Panc1 (cell line): Measurements from ENCODE around the gene TEX35. TPM values are rescaled to one million over a fixed set of nuclear protein-coding genes. Genes with fewer than 3 reads are reported as not detected.

Experiments used
- ATAC-seq: fragments of 200-7000 bp; cut with Tn5 transposase; 2 replicates; pipeline ENCODE4 v1.9.1; 2020; ENCODE audit warnings: mild to moderate bottlenecking, moderate library complexity
- BruUV-seq: library from RNA; stranded (reverse); fragments of 400-500 nt; replicated peaks from 2 replicates; lab custom pipeline; 2021; lab: Mats Ljungman, UMichigan
- CTCF ChIA-PET: fragments of 300-600 bp; sonication (Branson Sonifier 250); formaldehyde crosslinking; loops from one replicate; lab custom pipeline; 2022; ENCODE audit warnings: antibody characterized with exemption; lab: Charles Lee
- POLR2A ChIA-PET: fragments of 300-600 bp; sonication (Branson Sonifier 250); formaldehyde crosslinking; loops from one replicate; lab custom pipeline; 2022; ENCODE audit warnings: antibody characterized with exemption; lab: Charles Lee
- DNase-seq: peaks from one replicate; pipeline ENCODE4 v3.0.0-alpha.2; 2010; ENCODE audit warnings: low read depth, low spot score
- H3K27ac ChIP-seq: 2 replicates; pipeline ENCODE4 v1.5.1; 2011; ENCODE audit warnings: mild to moderate bottlenecking, low read length, inconsistent platforms
- H3K27me3 ChIP-seq: fragments of 200-500 bp; sonication (Bioruptor generic); 2 replicates; pipeline ENCODE4 v1.6.0; 2014; ENCODE audit warnings: low read length, inconsistent platforms; ENCODE audit not compliant: control insufficient read depth, insufficient read depth
- H3K36me3 ChIP-seq: fragments of 200-500 bp; sonication (Bioruptor generic); 2 replicates; pipeline ENCODE4 v1.5.1; 2014; ENCODE audit warnings: inconsistent platforms, mild to moderate bottlenecking, low read length, moderate library complexity; ENCODE audit not compliant: control insufficient read depth, insufficient read depth
- H3K4me1 ChIP-seq: 2 replicates; pipeline ENCODE4 v1.5.1; 2011; ENCODE audit warnings: inconsistent platforms, mild to moderate bottlenecking, low read length, moderate library complexity; ENCODE audit not compliant: control insufficient read depth, insufficient read depth
- H3K4me3 ChIP-seq, 2 experiments: 2 replicates each; pipeline ENCODE4 v1.5.1; 2011 to 2012; ENCODE audit warnings: low read depth in 2 of 2, low read length in 2 of 2, mild to moderate bottlenecking in 2 of 2, inconsistent platforms in 1 of 2, moderate library complexity in 1 of 2
- H3K9me3 ChIP-seq: fragments of 200-500 bp; sonication (Bioruptor generic); 2 replicates; pipeline ENCODE4 v1.5.1; 2014; ENCODE audit warnings: low read depth, mild to moderate bottlenecking, inconsistent platforms, low read length, moderate library complexity; ENCODE audit not compliant: control insufficient read depth, insufficient read depth
- CTCF ChIP-seq: fragments of 450-650 bp; IDR thresholded peaks from 2 replicates; pipeline ENCODE4 v1.5.1; 2017; ENCODE audit warnings: mild to moderate bottlenecking
- POLR2AphosphoS5 ChIP-seq: IDR thresholded peaks from 2 replicates; pipeline ENCODE4 v1.6.1; 2012; ENCODE audit warnings: mild to moderate bottlenecking, low read depth, low read length, moderate library complexity
- SIN3A ChIP-seq: IDR thresholded peaks from 2 replicates; pipeline ENCODE4 v1.6.1; 2012; ENCODE audit warnings: low read depth, mild to moderate bottlenecking, low read length, moderate library complexity, borderline replicate concordance; ENCODE audit not compliant: insufficient read depth
- TCF7L2 ChIP-seq: IDR thresholded peaks from 2 replicates; pipeline ENCODE4 v1.6.1; 2011; ENCODE audit warnings: mild to moderate bottlenecking, low read depth, low read length, inconsistent platforms
- in situ Hi-C: cut with HindIII; loops from 2 replicates; pipeline ENCODE4 v1.10.0; 2016; ENCODE audit warnings: low sequenced_read_pairs, low pct_unique_long_range_greater_than_20kb
- intact Hi-C: fragments of 100-400 bp; cut with micrococcal nuclease; formaldehyde crosslinking; loops from one replicate; pipeline ENCODE4 v1.10.0; 2022; ENCODE audit not compliant: unreplicated experiment
- total RNA-seq: library from RNA; stranded (reverse); gene quantifications from one replicate; pipeline ENCODE4 v1.2.1, GENCODE V29; 2021; ENCODE audit not compliant: unreplicated experiment
- TF ChIP-seq, protein P1 (sequence below), 2 experiments: IDR thresholded peaks; 2 replicates each; pipeline ENCODE4 v1.6.1; 2011 to 2012; ENCODE audit warnings: low read depth in 2 of 2, control low read depth in 1 of 2, low read length in 1 of 2, mild to moderate bottlenecking in 1 of 2, moderate library complexity in 1 of 2; ENCODE audit not compliant: insufficient read depth in 1 of 2

Gene TEX35
- total RNA-seq, 1 experiment from 2014 or later: not detected

DNA sequence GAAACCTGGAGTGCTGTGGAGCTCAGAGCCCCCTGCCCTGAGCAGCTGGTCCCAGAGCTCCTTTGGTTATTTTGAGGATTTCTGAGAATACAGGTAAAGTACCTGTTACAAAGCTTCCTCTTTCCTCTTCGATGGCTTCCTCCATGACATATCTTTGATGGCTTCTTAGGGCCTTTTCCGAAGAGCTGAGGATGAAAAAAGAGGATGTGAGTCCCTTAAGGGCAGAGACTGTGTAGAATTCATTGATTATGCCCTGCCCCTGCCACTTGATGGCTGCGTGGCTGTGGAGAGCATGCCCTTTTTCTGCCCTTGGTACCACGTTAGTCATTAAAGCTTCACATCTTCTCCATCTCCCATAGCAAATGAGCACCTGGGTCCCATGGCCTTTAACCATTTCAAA, 14.2 kb downstream of the TEX35 start:
- Histone ChIP-seq H3K9me3 (no peaks in the 10 kb centered on the region), H3K27ac (no peak overlapping the region), H3K36me3 (no peaks in the 10 kb centered on the region), H3K4me1 (0 out of 2 replicates have a peak, but pooled peaks cover 2% of the 10 kb centered on the region), H3K27me3 (no peaks in the 10 kb centered on the region), H3K4me3 (no peak overlapping the region)
- POLR2A ChIA-PET: no interaction called here
- in situ Hi-C loops (no loop called here), intact Hi-C loops (no loop called here)
- no peak for TF ChIP-seq CTCF
- TF ChIP-seq TCF7L2: no peak
- no peak for TF ChIP-seq SIN3A
- TF ChIP-seq POLR2AphosphoS5: no peak
- TF ChIP-seq, protein P1, sequence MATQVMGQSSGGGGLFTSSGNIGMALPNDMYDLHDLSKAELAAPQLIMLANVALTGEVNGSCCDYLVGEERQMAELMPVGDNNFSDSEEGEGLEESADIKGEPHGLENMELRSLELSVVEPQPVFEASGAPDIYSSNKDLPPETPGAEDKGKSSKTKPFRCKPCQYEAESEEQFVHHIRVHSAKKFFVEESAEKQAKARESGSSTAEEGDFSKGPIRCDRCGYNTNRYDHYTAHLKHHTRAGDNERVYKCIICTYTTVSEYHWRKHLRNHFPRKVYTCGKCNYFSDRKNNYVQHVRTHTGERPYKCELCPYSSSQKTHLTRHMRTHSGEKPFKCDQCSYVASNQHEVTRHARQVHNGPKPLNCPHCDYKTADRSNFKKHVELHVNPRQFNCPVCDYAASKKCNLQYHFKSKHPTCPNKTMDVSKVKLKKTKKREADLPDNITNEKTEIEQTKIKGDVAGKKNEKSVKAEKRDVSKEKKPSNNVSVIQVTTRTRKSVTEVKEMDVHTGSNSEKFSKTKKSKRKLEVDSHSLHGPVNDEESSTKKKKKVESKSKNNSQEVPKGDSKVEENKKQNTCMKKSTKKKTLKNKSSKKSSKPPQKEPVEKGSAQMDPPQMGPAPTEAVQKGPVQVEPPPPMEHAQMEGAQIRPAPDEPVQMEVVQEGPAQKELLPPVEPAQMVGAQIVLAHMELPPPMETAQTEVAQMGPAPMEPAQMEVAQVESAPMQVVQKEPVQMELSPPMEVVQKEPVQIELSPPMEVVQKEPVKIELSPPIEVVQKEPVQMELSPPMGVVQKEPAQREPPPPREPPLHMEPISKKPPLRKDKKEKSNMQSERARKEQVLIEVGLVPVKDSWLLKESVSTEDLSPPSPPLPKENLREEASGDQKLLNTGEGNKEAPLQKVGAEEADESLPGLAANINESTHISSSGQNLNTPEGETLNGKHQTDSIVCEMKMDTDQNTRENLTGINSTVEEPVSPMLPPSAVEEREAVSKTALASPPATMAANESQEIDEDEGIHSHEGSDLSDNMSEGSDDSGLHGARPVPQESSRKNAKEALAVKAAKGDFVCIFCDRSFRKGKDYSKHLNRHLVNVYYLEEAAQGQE (IDR thresholded peaks at IDR 0.05; ENCODE audit: insufficient read depth in 1 of 2, low read depth in 2 of 2, low read length in 1 of 2): no peak
- ATAC-seq (no peak), DNase-seq (no peak)
- CTCF ChIA-PET: no interaction called here
- BruUV-seq: no TSS peak

DNA sequence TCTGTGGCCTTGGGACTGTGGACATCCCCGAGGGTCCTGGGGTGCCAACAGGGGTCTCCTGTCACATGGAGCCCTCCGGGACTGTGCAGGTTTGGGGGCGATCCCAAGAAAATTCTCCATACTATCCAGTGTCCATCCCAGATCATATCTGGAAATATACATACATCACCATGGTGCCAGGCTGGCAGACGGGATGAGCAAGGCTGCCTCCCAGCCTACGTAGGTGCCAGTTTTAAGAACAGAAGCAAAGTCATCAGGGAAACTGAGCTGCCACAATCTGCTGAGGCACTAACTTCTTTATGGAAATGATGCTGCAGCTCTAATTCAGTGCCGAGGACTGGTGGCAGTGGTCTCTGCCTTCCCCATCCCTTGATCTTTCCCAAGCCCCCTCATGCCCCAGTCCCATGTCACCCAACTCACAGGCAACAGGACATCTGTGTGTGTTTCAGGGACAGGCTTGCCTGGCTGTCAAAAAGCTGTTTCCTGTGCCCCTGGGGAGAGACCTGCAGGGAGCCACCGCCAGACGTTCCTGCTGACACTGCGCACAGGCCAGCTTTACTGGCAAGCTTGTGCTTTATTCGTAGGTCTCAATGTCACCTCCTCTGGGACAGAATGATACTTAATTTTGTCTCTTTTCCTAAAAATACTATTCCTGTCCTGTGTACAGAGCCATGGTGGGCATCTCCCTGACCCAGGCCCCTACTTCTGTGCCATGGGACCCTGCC, 15.5 kb downstream of the TEX35 start:
- ATAC-seq: no peak
- no peak for DNase-seq
- POLR2A ChIA-PET: no interaction called here
- Histone ChIP-seq H3K4me1 (0 out of 2 replicates have a peak, but pooled peaks cover 2% of the 10 kb centered on the region), H3K27me3 (no peaks in the 10 kb centered on the region), H3K27ac (no peak overlapping the region), H3K4me3 (no peak overlapping the region), H3K36me3 (no peaks in the 10 kb centered on the region), H3K9me3 (no peaks in the 10 kb centered on the region)
- CTCF ChIA-PET: no interaction called here
- no TSS peak for BruUV-seq
- in situ Hi-C loops (no loop called here), intact Hi-C loops (no loop called here)
- TF ChIP-seq CTCF (no peak), TCF7L2 (no peak), POLR2AphosphoS5 (no peak), SIN3A (no peak)
- TF ChIP-seq, protein P1 (IDR thresholded peaks at IDR 0.05; ENCODE audit: insufficient read depth in 1 of 2, low read depth in 2 of 2, low read length in 1 of 2): no peak
